Muscle layer of duodenum (tissue), 2 donors: ENCODE measurements around the gene PPP2R2C.

ENCODE experiments used
- H3K27ac ChIP-seq: one replicate; pipeline ENCODE4 v1.7.0; 2013; ENCODE audit warnings: mild to moderate bottlenecking, low read length
- H3K27me3 ChIP-seq: one replicate; pipeline ENCODE4 v1.7.0; 2013; ENCODE audit warnings: low read depth, mild to moderate bottlenecking, control low read depth, low read length
- H3K36me3 ChIP-seq, 2 donors: one replicate each; pipeline ENCODE4 v1.7.0; 2013; ENCODE audit warnings: low read length in 2 of 2, control low read depth in 1 of 2, mild to moderate bottlenecking in 1 of 2; ENCODE audit not compliant: insufficient read depth in 2 of 2, control insufficient read depth in 1 of 2
- H3K4me1 ChIP-seq, 2 donors: one replicate each; pipeline ENCODE4 v1.7.0; 2013; ENCODE audit warnings: low read length in 2 of 2, mild to moderate bottlenecking in 2 of 2, control low read depth in 1 of 2, moderate library complexity in 1 of 2; ENCODE audit not compliant: insufficient read depth in 2 of 2, control insufficient read depth in 1 of 2
- H3K4me3 ChIP-seq, 2 donors: one replicate each; pipeline ENCODE4 v1.7.0; 2013; ENCODE audit warnings: low read length in 2 of 2, low read depth in 1 of 2, mild to moderate bottlenecking in 1 of 2
- H3K9me3 ChIP-seq, 2 donors: one replicate each; pipeline ENCODE4 v1.7.0; 2013; ENCODE audit warnings: low read length in 2 of 2, control low read depth in 1 of 2, mild to moderate bottlenecking in 1 of 2; ENCODE audit not compliant: control insufficient read depth in 1 of 2
- donor health status: healthy.

Gene PPP2R2C

GRCh38 chr4:6472387-6473263 lies at the start of gene PPP2R2C:
Gene PPP2R2C, minus strand, starts transcription at chr4:6472614. Its CDS starts 385 bp downstream, at chr4:6472229.
- no peak within 1 kb of the TSS for H3K4me3 ChIP-seq
- H3K9me3 ChIP-seq = no peaks in the 10 kb centered on the region
- no peak within 1 kb of the TSS for H3K27ac ChIP-seq
- H3K4me1 ChIP-seq = peaks cover 0 to 25% of the 10 kb centered on the region in 2 donors
- H3K36me3 ChIP-seq = no peaks in the 10 kb centered on the region
- H3K27me3 ChIP-seq = peaks cover 19% of the 10 kb centered on the region

DNA sequence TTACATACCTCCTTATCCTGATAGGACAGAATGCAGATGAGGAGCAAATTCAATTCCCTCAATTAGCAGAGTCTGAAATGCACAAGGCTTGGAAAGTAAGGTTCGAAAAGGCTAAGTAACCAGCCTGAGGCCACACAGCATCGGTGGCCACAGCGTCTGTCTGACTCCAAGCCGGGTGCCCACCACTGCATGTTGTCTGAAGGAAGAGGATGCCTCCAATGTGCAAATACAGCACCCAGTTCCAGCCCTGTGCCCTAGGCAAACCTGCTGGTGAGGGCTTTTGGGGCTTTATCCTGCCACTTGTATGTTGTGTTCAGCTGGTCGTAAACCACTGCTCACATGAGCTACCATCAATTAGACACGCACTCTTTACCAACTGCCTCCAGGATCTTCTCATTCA lies 48.6 kb upstream of the PPP2R2C start:
- Histone ChIP-seq H3K27me3 (no peaks in the 10 kb centered on the region), H3K4me3 (no peak overlapping the region), H3K4me1 (no peaks in the 10 kb centered on the region), H3K36me3 (no peaks in the 10 kb centered on the region), H3K9me3 (no peaks in the 10 kb centered on the region), H3K27ac (no peak overlapping the region)

- H3K4me3 ChIP-seq = no peak overlapping the region
- peaks cover 0 to 2% of the 10 kb centered on the region in 2 donors for H3K9me3 ChIP-seq
- no peak overlapping the region for H3K27ac ChIP-seq
- H3K27me3 ChIP-seq = no peaks in the 10 kb centered on the region
- H3K4me1 ChIP-seq = no peaks in the 10 kb centered on the region
- H3K36me3 ChIP-seq = no peaks in the 10 kb centered on the region
These were observed 47.7 kb upstream of the PPP2R2C start for GRCh38 chr4:6520051-6520636.

GRCh38 chr4:6517171-6517570 lies 44.8 kb upstream of the PPP2R2C start:
- Histone ChIP-seq H3K4me1 (no peaks in the 10 kb centered on the region), H3K27ac (no peak overlapping the region), H3K27me3 (no peaks in the 10 kb centered on the region), H3K36me3 (no peaks in the 10 kb centered on the region), H3K9me3 (peaks cover 0 to 2% of the 10 kb centered on the region in 2 donors), H3K4me3 (no peak overlapping the region)

DNA sequence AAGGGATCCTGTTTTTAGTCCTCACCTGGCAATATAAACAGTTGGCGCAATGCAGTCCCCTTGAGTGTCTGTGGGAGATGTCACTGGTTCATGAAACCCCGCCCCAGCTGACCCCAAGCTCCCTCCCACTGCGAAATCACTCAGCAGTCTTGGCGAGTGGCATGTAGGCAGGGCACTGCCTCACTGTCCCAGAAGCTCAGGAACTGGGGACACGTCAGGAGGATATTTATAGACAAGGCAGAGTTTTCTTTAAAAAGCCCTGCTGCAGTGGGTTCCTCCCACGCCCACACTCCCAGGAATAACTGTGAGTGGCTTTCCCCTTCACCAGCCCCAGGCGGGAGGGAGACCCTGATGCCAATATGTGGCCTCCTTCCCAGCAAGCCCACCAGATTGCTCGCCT lies 44.3 kb upstream of the PPP2R2C start:
- Histone ChIP-seq H3K4me3 (no peak overlapping the region), H3K9me3 (peaks cover 0 to 2% of the 10 kb centered on the region in 2 donors), H3K36me3 (no peaks in the 10 kb centered on the region), H3K4me1 (no peaks in the 10 kb centered on the region), H3K27me3 (no peaks in the 10 kb centered on the region), H3K27ac (no peak overlapping the region)

GRCh38 chr4:6516281-6516680 lies 43.9 kb upstream of the PPP2R2C start:
- Histone ChIP-seq H3K27me3 (no peaks in the 10 kb centered on the region), H3K9me3 (peaks cover 0 to 2% of the 10 kb centered on the region in 2 donors), H3K4me1 (no peaks in the 10 kb centered on the region), H3K36me3 (no peaks in the 10 kb centered on the region), H3K27ac (no peak overlapping the region), H3K4me3 (no peak overlapping the region)

DNA sequence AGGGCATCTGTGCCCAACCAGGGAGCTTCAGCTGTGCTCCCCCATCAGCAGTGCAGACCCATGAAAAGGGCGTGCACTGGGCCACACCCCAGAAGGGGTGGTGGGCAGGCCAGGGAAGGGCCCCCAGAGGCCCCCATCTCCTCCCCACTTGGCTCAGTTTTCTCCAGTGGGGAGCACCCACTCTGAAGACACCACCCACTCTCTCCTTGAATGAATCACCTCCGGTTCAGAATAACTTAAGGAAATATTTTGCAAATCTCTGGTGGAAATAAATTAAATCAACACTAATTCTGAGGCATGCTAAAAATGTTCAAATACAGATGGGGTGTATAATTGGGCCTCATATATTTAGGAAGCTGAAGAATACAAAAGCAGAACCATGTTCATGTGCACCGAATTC lies 41.3 kb upstream of the PPP2R2C start:
- Histone ChIP-seq H3K4me1 (no peaks in the 10 kb centered on the region), H3K36me3 (no peaks in the 10 kb centered on the region), H3K27ac (no peak overlapping the region), H3K4me3 (no peak overlapping the region), H3K27me3 (no peaks in the 10 kb centered on the region), H3K9me3 (peaks cover 0 to 2% of the 10 kb centered on the region in 2 donors)

GRCh38 chr4:6509587-6509986 lies 37.2 kb upstream of the PPP2R2C start:
- Histone ChIP-seq H3K4me3 (no peak overlapping the region), H3K27ac (no peak overlapping the region), H3K27me3 (no peaks in the 10 kb centered on the region), H3K9me3 (peaks cover 5 to 7% of the 10 kb centered on the region in 2 donors), H3K36me3 (no peaks in the 10 kb centered on the region), H3K4me1 (no peaks in the 10 kb centered on the region)

- no peaks in the 10 kb centered on the region for H3K27me3 ChIP-seq
- H3K4me3 ChIP-seq = no peak overlapping the region
- H3K9me3 ChIP-seq = peaks cover 8 to 17% of the 10 kb centered on the region in 2 donors
- no peak overlapping the region for H3K27ac ChIP-seq
- H3K36me3 ChIP-seq = no peaks in the 10 kb centered on the region
- H3K4me1 ChIP-seq = no peaks in the 10 kb centered on the region
These were observed 34.9 kb upstream of the PPP2R2C start for GRCh38 chr4:6507345-6507744.

DNA sequence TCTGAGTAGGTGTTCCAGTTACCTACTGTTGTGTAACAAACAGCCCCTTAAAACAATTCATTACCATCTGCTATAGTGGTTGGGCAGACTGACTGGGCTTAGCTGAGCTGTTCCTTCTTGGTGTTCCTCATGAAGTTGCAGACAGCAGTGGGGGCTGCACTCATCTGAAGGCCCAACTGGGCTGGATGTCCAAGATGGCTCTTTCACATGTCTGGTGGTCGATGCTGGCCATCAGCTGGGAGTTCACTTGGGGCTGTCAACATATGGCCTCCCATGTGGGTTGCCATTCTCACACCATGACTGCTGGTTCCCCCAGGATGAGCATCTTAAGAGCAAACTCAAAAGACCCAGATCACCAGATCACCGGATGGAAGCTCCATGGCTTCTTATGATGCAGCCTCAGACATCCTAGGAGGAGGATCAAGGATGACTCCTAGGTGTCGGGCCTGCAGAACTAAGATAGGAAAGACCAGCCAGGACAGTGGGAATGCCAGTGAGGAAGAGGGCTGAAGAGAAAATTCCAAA lies 34.3 kb upstream of the PPP2R2C start:
- Histone ChIP-seq H3K27me3 (no peaks in the 10 kb centered on the region), H3K27ac (no peak overlapping the region), H3K4me3 (no peak overlapping the region), H3K4me1 (no peaks in the 10 kb centered on the region), H3K36me3 (no peaks in the 10 kb centered on the region), H3K9me3 (peaks cover 8 to 17% of the 10 kb centered on the region in 2 donors)

- Histone ChIP-seq H3K27ac (no peak overlapping the region), H3K27me3 (no peaks in the 10 kb centered on the region), H3K4me1 (no peaks in the 10 kb centered on the region), H3K36me3 (no peaks in the 10 kb centered on the region), H3K9me3 (peaks cover 8 to 17% of the 10 kb centered on the region in 2 donors), H3K4me3 (no peak overlapping the region)
These were observed 32.6 kb upstream of the PPP2R2C start for GRCh38 chr4:6504900-6505496.
